Posterior cingulate gyrus (tissue), 11 donors: ENCODE measurements around the gene CLDN24.
"Not testable (repeated sequence)": the region's sequence is repeated elsewhere in the genome, so short reads cannot be mapped to it uniquely, and the experiment has no call there.

Source experiments
- DNase-seq, 10 donors: peaks; one replicate each; pipeline versions ENCODE4 v3.0.0 to v3.0.0-alpha.2; 2020 to 2021; ENCODE audit warnings: mixed read lengths in 3 of 10
- intact Hi-C: fragments of 100-400 bp; cut with DNase I; formaldehyde crosslinking; loops from one replicate; pipeline ENCODE4 v1.15.1; 2023

The CLDN24 gene

DNA sequence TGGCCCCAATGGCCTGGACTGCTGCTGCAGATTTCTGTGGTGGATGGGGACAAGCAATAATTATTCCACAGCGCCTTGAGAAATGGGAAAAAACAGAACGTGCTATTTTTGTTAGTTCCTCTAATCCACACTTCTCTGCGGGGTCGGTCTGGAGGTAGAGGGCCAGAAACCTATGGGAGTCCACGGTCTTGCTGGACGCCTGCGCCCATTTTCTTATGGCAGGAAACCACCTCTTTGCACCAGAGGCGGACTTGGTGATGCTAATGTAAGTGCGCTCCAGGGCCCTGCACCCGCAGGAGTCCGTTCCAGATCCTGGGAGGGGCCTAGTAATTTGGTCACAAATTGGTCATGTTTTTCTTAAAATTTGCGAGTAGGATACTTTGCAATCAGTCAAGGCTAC is 25.9 kb upstream of the CLDN24 start:
- intact Hi-C loops: no loop called here
- DNase-seq: peak in 2 of 10 donors; percentile 62 to 71

DNA sequence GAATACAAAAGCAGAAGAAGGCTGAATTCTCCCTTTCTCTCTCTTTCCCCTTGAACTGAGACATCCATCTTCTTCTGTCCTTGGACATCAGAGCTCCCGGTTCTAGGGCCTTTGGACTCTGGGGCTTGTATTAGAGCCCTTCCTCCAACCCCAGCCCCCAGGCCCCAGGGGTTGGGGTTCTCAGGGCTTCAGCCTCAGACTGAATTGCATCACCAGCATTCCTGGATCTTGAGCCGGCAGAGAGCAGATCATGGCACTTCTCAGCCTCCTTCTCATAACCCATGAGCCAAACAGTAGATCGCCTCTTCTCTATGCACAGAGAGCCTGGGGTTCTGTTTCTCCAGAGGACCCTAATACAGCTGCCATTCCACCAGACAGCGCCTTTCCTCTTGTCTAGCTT is 25.3 kb upstream of the CLDN24 start:
- DNase-seq: peak in 2 of 10 donors; percentile 9 to 22

DNA sequence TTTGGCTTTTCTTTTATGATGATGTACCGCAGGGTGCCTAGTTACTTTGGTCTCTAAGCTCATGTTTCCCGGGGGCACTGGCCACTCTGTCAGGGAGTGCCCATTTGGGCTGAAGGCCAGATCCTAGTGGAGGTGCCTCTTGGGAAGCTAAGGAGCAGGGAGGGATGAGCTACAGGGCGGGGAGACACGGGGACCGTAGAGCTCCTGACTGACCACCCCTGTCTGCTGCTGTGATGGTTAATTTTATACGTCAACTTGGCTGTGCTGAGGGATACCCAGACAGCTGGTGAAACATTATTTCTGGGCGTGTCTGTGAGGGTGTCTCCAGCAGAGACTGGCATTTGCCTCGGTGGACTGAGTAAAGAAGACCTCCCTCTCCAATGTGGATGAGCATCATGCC is 24.9 kb upstream of the CLDN24 start:
- intact Hi-C loops: no loop called here
- peak in 2 of 10 donors; percentile 20 to 42 for DNase-seq

More for the DNA sequence above, 25.3 kb upstream of the CLDN24 start:
- intact Hi-C loops: no loop called here

DNA sequence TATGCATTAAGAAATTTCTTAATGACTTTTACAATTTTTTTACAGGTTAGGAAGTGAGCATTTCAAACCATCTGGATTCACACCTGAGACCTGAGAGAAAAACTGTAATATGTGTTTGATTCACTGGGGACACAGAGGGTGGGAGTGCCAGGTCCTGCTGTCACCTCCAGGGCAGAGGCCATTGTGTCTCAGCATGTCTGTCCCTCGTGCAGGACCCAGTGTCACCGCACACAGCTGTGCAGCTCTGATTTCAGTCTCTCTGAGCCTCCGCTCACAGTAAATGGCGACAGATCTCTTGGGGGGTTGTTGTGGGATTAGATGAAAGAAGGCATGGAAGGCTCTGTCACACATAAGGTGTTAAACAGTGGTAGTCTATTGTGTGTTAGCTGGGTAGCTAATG is 23.0 kb upstream of the CLDN24 start:
- peak in 2 of 10 donors; percentile 16 to 22 for DNase-seq
- intact Hi-C loops: no loop called here

DNA sequence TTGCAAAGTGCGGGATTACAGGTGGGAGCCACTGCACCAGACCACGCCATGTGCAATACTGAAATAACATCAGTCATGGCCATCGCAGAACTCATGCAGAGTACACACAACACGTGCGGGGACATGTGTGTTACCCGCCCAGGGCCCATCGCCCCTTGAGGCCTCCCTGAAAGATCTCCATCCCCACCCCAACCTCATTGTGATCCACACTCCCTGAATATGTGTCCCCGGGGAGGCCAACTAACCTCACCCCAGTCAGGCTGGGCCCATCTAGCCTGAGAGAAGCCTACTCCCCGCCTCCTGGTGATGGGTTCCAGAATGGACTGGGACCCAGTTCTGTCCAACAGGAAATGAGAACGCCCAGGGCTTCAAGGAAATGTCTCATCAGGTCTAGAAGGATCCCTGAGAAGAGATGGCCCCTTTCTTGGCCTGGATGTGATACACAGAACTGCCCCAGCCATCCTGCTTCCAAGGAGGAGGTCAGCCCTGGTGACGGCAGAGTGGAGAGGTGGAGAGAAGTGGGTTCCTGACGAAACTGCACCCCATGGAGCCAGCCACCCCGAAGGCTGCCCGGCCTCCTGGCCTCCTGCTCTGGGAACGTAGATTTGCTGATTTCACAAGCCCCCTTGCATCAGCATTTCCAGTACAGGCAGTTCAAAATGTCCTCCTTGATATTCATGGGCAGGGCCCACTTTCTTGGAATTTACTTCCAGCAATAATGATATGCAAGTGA is 22.5 kb upstream of the CLDN24 start:
- peak in 2 of 10 donors; percentile 34 to 44 for DNase-seq

DNA sequence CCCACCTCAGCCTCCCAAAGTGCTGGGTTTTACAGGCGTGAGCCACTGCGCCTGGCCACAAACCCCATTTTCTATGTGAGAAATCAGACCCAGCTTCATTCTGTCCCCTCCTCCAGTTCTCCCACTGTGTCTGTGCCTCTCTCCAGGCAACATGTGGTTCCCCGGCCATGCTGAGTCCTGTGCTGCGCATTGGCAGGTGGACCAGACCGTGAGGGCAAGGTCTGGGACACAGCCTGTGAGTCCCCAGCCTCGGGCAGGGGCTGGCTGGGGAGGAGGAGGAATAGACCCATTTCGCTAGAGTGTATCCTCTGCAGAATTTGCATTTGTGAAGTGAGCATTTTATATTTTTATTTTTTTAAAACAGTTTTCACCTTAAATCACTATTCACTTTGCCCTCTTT is 21.5 kb upstream of the CLDN24 start:
- DNase-seq: peak in 2 of 10 donors; percentile 57 to 69
- intact Hi-C loops: no loop called here

More for the DNA sequence above, 22.5 kb upstream of the CLDN24 start:
- intact Hi-C loops: no loop called here

DNA sequence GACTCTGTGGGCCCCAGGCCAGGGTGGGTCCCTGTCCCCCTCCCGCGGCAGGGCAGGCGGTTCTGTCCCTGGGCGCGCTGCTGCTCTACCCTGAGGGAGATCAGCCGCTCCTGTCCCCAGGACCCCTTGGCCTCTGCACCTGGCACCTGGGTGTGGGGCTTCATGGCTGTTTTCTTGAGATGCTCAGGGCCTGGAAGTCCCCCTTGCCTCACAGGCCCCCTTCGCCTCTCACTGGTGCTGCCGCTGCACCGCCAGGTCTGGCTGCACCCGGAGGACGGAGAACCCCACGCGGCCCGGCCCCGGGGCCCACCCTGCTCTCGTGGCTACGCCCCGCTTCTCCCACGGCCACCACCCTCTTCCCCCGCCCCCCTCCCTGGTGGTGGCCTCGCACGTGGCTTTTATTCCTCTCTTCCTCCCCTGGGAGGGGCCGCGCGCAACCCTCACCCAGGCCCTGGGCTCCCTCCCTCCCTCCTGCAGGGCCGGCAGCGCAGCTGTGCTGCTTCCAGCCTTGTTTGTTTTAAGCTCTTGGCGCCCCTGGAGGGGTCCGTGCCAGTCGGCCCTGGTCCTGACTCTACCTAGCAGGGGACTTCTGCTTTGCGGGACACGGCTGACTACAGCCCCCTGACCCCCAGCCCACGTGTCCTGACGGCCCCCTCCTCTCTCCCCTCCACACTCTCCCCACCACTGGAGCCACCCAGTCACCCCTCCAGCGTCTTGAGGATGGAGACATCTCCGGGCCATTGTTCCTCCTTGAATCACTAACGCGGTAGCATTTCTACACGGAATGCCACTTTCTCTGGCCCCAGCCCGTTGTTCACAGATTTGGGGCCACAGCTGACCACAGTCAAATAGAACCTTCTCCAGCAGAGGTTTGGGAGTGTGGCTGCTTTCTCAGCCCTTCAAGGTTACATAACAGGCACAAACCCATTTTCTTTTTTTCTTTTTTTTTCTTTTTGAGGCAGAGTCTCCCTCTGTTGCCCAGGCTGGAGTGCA is 20.6 kb upstream of the CLDN24 start:
- peak in 2 of 10 donors; percentile 76 to 86 for DNase-seq
- intact Hi-C loops: no loop called here

DNA sequence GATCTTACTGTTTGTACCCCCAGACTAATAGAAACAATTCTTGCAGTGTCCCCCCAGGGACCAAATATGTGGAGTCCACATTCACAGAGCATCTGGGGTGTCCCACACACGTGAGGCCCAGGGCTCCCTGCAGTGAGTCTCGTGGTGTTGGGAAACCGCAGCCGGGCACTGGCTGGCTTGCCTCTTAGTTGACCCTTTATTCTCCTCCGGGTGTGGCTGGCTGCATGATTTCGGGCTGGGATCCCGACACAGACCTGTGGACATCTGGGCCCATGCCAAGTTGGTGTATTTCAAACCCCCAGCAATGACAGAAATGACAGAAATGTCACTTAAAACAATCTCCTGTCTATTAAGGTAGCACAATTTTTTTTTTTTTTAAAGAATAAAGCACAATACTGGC is 15.6 kb upstream of the CLDN24 start:
- intact Hi-C loops: no loop called here
- DNase-seq: peak in 2 of 10 donors; percentile 16 to 63

DNA sequence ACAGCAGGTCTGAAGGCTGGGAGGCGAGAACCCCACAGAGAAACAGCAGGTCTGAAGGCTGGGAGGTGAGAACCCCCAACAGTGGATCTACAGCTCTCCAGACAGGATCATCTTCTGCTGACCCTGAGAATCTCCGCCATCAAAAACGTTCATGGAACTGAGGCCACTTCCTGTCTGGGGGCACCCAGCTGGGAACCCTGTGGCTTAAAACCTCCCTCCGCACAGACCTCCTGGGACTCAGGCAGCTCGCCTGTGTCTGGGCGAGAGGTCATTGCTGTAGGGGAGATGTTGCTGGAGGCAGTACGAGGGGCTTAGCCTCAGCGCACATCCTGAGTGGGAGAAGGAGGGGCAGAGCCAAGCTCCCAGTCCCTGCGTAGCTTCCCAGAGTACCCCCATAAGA is 15.1 kb upstream of the CLDN24 start:
- DNase-seq: peak in 2 of 10 donors; percentile 25 to 38
- intact Hi-C loops: no loop called here

DNA sequence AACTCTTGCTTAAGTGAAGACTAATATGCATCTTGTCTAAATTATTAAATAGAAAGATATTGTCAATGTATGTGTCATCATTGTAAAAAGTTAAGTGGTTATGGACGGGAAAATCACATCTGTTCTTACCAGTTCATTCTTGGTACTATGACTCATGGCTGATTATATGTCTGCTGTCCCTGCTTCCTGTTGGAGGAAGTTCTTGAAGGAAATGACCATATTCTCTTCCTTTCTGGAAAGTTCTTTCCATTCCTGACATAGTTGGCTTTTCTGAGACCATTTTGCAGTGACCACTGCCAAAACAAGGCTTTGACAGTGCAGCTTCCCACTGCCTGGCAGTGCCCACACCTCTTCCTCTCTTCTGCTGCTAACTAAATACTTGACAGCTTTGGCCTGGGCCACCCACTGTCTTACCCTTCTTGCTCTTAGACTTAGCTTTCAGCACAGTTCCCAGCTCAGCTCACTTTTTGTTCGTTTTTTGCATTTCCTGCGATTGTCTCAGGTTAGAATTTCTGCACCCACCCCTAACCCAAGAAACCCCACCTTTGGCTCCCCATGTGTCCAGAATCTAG is 13.2 kb upstream of the CLDN24 start:
- intact Hi-C loops: no loop called here
- DNase-seq: peak in 1 of 10 donors; percentile 6

DNA sequence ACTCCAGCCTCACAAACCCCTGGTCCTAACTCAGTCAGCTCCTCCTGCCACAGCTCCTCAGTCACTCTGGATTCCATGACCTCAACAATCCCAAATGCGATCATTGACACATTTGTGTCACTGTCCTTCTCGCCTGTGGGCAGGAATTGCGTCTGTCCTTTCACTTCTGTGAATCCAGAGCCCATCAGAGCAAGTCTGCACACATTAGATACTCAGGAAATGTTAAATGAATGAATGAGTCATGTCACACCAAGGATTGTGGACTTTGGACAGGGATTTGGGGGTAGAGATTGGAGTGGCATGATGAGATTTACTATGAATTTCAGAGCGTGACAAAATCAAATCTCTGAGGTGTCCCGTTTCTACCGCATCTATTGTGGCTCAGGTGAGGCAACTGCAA is 11.8 kb upstream of the CLDN24 start:
- DNase-seq: peak in 1 of 10 donors; percentile 18
- intact Hi-C loops: no loop called here

DNA sequence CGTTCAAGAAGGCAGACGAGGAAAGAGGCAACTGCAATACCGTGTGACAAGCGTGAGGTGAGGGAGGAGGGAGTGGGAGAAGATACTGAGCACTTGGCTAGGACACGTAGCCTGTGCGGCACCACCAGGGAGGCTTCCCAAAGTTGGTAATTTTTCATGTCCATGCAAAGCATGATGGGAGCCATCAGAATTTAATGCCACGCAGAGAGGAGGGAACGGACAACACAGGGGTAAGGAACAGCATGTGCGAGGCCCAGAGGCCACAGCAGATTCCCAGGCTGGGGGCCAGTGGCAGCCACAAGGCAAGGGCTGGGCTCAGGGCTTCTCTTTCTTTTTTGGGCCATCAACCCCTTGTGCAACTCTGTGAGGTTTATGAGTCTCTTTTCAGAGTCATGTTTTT is 11.0 kb upstream of the CLDN24 start:
- peak in 1 of 10 donors; percentile 14 for DNase-seq
- intact Hi-C loops: no loop called here

DNA sequence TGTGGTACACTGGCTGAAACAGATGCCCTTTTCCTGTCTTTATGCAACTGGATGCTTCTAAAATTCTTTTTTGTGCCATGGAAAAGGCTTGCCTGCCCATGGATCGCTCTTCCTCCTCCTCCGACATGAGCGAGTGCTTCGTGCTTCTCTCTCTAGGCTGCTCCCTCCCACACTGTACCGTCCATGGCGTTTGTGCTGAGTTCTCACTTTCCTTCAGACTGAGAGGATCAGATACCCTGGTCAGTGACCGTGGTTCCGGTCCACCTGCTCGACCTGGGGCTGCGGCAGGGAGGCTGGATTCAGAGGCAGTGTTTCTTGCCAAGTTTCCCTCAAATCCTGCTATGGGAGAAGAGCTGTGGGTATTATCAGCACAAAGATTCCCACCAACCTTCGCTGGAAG is 10.2 kb upstream of the CLDN24 start:
- DNase-seq: peak in 3 of 10 donors; percentile 18 to 82 (median 81)

DNA sequence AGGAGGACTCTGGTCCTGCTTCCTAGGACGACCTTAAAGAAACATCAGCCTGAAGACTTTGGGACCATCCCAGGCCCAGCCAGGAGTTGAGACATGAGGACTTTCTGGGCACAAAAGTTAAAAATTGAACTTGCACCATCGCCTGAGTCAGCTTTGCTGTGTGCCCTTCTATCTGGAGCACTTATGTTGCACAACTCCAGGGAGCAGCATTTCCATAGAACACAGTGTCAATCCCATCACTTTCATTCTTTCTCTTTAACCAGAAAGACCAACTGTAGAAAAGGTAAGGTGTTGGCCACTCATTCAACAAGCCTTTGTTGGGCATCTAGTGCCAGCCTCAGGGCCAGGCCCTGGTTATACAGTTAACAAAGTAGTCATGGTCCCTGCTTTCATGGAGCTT is 8.6 kb upstream of the CLDN24 start:
- DNase-seq: peak in 1 of 10 donors; percentile 24
- intact Hi-C loops: no loop called here

More for the DNA sequence above, 10.2 kb upstream of the CLDN24 start:
- intact Hi-C loops: no loop called here

DNA sequence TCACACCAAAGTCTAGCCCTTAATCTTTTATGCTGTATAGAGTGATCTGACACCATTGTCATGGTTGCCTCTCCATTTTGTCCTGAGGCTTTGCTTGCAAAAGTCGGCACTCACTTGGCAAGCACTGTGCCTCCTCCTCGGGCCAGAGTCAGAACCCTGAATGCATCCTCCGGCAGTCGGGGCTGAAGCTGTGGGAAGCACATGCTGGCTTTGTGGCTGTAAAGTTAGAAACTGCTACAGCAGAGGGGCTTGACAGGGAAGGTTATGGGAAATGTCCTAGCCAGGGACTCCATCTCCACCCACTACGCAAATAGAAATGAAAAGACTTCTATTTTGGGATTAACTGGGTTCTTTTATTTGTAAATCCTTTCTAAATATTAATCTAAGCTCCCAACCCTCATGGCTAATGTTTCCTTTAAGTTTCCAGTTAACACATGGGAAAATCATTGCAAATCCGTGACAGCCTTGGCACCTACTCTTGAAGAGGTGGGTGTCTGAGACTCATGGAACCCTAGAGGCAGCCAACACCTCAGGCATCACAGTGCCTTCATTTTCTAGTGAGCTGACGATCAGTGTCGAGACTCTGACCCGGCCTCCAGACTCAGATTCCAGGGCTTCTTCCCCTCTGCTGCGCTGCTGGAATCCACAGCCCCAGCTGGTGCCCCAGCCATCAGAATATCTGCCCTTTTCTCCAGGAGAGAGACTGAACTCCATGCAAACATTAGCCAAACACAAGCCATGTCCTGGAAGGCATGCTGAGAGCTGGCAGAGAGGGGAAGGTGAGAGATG is 7.9 kb upstream of the CLDN24 start:
- DNase-seq: peak in 1 of 10 donors; percentile 57
- intact Hi-C loops: no loop called here

DNA sequence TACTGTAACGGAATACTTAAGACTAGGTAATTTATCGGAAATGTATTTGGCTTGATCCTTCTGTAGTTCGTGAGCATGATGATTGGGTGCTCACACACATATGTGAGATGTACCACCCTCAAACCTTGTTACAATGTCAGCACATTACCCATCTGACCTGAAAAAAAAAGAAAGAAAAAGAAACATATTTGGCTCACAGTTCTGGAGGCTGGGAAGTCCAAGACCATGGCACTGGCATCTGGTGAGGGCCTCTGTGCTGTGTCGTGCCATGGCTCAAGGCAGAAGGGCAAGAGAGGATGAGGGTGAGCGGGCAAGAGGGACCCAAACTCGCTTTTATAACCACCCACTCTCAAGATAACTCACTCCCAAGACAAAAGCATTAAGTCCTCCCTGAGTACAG is 7.0 kb upstream of the CLDN24 start:
- peak in 1 of 10 donors; percentile 9 for DNase-seq
- intact Hi-C loops: no loop called here

DNA sequence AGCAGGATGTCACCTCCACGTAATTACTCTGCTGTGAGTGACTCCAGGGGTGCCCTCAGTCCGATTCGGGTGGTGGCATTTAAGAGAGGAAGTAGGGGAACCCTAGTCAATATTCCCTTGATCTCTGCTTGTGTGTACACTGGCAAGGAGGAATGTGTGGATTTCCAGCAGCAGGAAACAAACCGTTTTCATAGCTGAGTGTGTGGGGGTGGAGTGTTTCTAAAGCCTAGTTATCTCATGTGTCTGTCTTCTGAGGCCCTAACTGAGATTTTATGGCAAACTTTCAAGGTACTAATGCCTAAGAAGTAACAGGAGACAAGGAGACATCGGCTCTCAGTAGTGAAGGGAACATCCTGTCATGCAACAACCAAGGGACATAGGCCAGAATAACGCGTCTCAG is 6.6 kb upstream of the CLDN24 start:
- peak in 1 of 10 donors; percentile 20 for DNase-seq
- intact Hi-C loops: no loop called here

DNA sequence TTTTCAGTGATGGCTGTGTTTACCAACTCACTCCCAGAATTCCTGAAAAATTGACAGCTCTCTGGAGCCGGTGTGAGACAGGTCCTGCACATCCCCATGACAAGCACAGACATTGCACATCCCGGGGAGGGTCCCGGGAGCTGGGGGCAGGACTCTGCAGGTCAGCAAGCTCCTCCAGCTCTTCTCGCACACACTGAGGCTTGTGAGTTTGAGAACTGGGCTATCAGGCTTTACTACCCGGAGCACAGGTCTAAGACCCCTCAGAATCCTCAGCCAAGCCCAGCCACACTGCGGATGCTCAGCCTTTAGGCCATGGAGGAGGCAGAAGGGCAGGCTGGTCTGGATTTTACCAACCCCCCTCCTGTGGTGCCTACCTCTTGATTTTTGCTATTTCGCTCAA is 5.6 kb upstream of the CLDN24 start:
- intact Hi-C loops: no loop called here
- no peak for DNase-seq

DNA sequence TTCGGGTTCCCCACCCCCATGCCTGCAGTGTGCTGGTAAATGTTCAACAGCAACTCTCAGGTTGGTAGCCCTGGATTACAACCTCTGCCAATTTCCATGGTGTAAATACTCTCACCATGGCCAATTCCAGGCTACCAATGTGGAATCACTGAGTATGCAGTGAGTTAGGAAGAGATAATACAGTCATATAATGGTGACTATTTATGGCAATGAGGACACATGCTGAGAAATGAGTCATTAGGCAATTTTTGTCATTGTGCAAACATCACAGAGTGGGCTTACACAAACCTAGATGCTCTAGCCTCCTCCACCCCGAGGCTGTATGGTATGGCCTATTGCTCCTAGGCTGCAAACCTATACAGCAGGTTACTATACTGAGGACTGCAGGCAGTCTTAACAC is 4.6 kb upstream of the CLDN24 start:
- intact Hi-C loops: no loop called here
- no peak for DNase-seq

DNA sequence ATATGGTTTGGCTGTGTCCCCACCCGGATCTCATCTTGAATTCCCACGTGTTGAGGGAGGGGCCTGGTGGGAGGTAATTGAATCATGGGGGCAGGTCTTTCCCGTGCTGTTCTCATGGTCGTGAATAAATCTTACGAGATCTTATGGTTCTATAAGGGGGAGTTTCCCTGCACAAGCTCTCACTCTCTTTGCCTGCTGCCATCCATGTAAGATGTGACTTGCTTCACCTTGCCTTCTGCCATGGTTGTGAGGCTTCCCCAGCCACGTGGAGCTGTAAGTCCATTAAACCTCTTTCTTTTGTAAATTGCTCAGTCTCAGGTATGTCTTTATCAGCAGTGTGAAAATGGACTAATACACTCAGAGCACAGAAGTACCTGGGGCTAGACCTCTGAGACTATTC is 4.2 kb upstream of the CLDN24 start:
- intact Hi-C loops, DNase-seq: not testable (repeated sequence)
